RKO (cell line): Measurements from ENCODE around the gene EFEMP1.

Experiments used
- DNase-seq: peaks from one replicate; pipeline ENCODE4 v3.0.0-alpha.2; 2016; ENCODE audit warnings: low spot score

The EFEMP1 gene

GRCh38 chr2:55827855-55828254 lies 95.7 kb downstream of the EFEMP1 start:
- DNase-seq: no peak

DNA sequence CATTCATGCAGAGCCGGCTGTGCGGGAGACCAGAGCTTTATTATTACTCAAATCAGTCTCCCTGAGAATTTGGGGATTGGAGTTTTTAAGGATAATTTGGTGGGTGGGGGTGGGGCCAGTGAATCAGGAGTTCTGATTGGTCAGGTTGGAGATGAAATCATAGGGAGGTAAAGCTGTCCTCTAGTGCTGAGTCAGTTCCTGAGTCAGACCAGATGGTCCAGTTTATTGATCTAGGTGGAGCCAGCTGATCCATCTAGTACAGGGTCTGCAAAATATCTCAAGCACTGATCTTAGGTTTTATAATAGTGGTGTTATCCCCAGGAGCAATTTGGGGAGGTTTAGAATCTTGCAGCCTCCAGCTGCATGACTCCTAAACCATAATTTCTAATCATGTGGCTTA lies 96.2 kb downstream of the EFEMP1 start:
- peak; percentile 28 for DNase-seq

- DNase-seq: no peak
These were observed 97.3 kb downstream of the EFEMP1 start for GRCh38 chr2:55826246-55826645.

- no peak for DNase-seq
These were observed 99.0 kb downstream of the EFEMP1 start for GRCh38 chr2:55824551-55825096.
